ENCODE results near the gene CLCN6.

The CLCN6 gene, protein sequence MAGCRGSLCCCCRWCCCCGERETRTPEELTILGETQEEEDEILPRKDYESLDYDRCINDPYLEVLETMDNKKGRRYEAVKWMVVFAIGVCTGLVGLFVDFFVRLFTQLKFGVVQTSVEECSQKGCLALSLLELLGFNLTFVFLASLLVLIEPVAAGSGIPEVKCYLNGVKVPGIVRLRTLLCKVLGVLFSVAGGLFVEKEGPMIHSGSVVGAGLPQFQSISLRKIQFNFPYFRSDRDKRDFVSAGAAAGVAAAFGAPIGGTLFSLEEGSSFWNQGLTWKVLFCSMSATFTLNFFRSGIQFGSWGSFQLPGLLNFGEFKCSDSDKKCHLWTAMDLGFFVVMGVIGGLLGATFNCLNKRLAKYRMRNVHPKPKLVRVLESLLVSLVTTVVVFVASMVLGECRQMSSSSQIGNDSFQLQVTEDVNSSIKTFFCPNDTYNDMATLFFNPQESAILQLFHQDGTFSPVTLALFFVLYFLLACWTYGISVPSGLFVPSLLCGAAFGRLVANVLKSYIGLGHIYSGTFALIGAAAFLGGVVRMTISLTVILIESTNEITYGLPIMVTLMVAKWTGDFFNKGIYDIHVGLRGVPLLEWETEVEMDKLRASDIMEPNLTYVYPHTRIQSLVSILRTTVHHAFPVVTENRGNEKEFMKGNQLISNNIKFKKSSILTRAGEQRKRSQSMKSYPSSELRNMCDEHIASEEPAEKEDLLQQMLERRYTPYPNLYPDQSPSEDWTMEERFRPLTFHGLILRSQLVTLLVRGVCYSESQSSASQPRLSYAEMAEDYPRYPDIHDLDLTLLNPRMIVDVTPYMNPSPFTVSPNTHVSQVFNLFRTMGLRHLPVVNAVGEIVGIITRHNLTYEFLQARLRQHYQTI

GRCh38 chr1:11805422-11806306 is at the start of gene CLCN6, which contains the start of gene MTHFR:
Gene CLCN6 (plus strand): TSS chr1:11806191. CDS start chr1:11806263, 72 bp downstream.
Gene MTHFR (minus strand): TSS chr1:11805964. CDS start chr1:11803116, 2,848 bp downstream.
- in situ Hi-C loops (cut with MboI; ENCODE audit: low sequenced_read_pairs) = no loop called here

DNA sequence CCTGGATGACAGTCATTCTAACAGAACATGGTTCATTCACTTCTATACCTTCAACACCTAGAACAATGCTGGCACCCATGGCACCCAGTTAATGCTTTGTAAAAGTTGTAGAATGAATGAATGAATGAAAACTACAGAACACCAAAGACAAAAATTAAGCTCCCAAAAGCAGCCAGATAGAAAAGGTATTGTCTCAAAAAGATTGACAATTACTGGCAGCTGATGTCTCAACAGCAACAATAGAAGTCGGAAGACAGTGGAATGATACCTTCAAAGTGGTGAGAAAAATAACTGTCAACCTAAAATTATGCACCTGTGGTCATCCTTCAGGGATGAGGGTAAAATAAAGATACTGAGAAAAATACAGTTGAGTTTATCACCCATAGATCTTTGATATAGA is 48.9 kb upstream of the CLCN6 start:
- in situ Hi-C loops (cut with MboI; ENCODE audit: low sequenced_read_pairs) = no loop called here

DNA sequence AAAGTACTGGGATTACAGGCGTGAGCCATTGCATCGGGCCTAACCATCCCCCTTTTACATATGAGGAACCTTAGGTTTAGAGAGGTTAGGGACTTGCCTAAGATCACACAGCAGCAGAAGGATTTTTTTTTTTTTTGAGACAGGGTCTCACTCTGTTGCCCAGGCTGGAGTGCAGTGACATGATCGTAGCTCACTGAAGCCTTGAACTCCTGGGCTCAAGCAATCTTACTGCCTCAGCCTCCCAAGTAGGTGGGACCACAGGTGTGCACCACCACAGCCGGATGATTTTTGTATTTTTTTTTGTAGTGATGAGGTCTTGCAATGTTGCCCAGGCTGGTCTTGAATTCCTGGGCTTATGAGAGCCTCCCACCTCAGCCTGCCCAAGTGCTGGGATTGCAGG is 46.2 kb upstream of the CLCN6 start:
- in situ Hi-C loops (cut with MboI; ENCODE audit: low sequenced_read_pairs) = no loop called here

DNA sequence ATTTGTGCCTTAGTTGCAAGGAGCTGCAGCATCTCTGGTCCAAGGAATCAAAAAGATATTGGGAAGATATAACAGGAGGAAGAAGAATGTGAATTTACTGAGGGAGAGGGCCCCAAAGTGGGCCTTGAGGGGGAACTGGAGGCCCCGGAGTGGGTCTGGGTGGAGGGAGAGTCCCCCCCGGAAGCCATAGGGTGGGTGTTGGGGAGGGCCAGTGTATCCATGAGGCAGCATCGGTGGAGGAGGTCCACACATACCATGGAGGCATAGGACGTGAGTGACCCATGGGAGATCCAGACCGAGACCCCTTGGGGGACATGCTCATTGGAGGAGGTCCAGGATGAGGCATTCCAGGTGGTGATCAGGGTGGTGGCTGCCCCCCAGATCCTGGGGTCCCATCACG is 44.7 kb upstream of the CLCN6 start:
- in situ Hi-C loops (cut with MboI; ENCODE audit: low sequenced_read_pairs) = no loop called here

DNA sequence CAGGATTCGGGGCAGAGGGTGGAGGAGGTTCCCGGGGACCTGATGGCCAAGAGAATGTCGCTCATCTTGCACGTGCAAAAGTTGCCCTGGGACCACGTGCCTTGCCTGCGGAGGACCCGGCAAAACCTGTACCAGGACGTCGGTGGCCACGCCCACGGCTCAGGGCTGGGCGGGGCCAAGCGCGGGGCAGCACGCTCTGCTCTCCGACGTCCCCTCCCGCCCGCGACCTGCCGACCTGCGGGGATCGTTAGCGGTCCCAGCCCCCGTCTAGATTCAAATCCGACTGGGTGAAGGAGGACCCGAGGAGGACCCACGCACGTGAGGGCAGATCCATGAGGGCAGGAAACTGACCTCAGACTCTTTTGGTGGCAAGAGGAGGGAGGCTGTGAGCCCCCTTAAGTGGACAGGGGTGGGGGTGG is 44.0 kb upstream of the CLCN6 start, which contains the start of gene C1orf167:
TSS of gene C1orf167 (plus strand) at position 206 of the 419 bp plus-strand sequence. CDS start 2,208 bp downstream, outside the sequence.
- in situ Hi-C loops (cut with MboI; ENCODE audit: low sequenced_read_pairs) = no loop called here

DNA sequence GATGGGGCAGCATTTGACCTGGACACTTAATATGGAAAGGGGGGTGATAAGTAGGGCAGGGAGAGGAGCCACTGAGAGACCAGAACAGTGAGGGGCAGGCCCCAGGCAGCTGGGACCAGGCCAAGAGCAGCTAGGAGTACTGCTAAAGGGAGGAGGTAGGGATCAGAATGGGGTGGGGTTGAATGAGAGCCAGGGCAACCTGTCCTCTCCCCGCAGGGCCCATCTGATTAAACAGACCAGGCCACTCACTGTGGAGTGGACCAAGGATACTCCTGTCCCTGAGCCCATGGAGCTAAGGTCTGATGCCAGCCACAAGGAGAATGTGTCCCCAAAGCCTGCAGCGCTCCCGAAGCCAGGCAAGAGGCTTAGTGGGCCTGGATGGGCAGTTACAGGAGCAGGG is 41.9 kb upstream of the CLCN6 start:
- in situ Hi-C loops (cut with MboI; ENCODE audit: low sequenced_read_pairs) = no loop called here

GRCh38 chr1:11764519-11764918 is 41.5 kb upstream of the CLCN6 start:
- in situ Hi-C loops (cut with MboI; ENCODE audit: low sequenced_read_pairs) = no loop called here

DNA sequence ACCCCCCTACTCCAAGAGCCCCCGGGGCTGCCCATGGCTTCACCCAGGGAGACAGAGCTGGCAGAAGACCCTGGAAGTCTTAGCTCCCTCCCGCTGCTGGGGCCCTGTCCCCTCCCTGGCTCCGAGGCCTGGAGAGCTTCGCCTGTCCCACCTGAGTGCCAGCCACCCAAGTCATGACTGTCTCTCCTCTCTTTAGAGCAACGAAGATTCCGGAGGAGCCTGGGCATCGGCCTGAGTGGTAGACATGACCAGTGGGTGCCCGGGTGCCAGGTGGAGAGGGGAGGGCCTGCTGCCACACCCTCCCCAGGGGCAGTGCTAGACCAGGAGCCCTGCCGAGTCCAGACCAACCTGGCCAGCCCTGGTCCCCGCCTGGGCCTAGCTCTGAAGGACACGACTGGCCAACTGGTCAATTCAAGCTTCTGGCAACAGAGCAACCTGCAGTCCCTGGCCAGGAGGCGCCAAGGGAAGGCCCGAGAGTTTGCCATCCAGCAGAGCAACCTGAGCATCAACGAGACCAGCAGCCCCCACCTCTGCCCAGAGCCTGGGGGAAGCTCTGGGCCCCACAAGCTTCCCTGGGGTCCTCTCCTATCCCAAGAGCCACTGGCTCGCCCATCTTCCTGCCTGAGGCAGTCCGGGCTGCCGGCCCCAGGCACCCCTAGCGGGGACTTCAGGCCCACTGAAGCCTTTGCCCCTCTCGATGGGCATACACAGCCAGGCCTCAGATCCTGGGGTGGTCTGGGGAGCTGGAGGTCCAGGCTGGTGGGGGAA is 40.1 kb upstream of the CLCN6 start:
- in situ Hi-C loops (cut with MboI; ENCODE audit: low sequenced_read_pairs) = no loop called here

- in situ Hi-C loops (cut with MboI; ENCODE audit: low sequenced_read_pairs) = no loop called here
Observed at GRCh38 chr1:11766429-11766776, 39.6 kb upstream of the CLCN6 start.

DNA sequence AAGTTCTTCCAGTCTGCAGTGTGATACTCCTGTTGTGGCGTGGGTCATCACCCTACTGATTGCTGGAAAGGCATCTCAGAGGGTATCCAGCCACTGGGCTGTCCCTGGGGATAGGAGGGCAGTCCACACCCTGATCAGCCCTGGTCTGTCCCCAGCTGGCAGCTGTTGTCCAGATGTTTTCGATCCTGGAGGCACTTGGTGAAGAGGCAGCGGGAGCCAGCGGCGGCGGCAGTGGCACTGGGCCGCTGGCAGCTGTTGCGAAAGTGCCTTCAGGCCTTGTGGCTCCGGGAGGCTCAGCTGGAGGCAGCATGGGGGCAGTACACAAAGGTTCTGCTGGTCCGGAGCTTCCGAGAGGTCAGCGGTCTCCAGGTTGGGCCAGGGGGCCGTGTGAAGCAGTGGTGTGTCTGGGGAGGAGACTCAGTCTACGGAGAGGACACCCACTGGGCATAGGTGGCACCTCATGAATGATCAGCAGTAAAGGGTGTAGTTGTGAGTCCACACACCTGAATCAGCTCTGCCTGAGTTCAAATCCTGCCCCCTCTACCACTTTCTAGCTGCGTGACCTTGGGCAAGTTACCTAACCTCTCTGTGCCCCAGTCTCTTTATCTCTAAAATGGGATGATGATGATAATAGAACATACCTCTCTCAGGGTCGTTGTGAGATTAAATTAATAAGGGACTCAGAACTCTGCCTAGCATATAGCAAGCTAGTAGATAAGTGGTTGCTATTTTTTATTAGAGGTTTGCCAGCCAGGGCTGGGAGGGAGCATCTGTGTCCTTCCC is 37.9 kb upstream of the CLCN6 start:
- in situ Hi-C loops (cut with MboI; ENCODE audit: low sequenced_read_pairs) = no loop called here

- in situ Hi-C loops (cut with MboI; ENCODE audit: low sequenced_read_pairs) = no loop called here
Observed at GRCh38 chr1:11768821-11769220, 37.2 kb upstream of the CLCN6 start.

DNA sequence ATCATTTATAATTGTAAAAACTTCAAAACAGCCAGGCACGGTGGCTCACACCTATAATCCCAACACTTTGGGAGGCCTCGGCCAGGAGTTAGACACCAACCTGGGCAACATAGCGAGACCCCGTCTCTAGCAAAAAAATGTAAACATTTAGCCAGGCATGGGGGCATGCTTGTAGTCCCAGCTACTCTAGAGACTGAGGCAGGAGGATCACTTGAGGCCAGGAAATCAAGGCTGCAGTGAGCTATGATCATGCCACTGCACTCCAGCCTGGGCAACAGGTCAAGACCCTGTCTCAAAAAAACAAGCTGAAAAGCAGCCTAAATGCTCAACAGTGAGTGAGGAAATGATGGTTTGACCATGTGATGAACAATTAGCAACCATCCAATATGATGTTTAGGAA is 36.7 kb upstream of the CLCN6 start:
- in situ Hi-C loops (cut with MboI; ENCODE audit: low sequenced_read_pairs) = no loop called here

DNA sequence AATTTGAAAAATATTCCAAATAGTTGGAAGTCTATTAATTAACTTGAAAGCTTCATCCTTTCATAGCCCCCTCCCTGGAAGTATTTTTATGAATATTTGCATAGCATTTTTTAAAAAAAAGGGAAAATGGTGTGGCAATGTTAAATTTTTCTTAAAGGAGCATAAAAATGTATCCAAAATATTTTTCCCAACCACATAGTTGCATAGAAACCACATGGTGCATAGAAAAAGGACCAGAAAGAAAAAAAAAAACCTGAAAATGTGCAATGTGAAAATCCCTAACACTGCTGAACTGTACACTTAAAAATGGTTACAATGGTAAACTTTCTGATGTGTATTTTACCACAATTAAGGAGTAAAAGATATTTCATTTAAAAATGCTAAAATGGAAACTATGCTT is 36.0 kb upstream of the CLCN6 start:
- in situ Hi-C loops (cut with MboI; ENCODE audit: low sequenced_read_pairs) = no loop called here

DNA sequence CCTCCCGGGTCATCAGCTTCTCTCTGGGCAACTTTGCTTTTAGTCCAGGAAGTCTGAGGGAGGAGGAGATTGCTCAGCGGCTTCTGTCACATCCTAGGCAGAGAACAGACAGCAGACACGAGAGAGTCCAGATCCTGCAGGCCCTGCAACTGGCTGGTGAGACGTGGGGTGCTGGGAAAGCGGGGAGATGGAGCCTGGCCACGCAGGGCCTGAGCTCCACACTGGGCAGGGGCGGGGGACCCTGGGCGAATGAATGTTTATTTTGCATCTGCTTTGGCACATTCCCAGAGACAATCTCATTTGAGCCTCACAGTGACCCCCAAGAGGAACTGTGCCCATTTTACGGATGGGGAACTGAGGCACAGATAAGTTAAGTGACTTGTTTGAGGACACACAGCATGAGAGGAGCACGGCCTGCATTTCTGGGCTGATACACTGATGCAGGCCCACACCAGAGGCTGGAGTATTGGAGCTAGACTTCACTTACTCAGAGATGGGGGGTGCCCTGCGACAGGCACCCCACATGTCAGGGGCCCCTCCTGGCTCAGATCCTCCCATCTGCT is 34.4 kb upstream of the CLCN6 start:
- in situ Hi-C loops (cut with MboI; ENCODE audit: low sequenced_read_pairs) = no loop called here

DNA sequence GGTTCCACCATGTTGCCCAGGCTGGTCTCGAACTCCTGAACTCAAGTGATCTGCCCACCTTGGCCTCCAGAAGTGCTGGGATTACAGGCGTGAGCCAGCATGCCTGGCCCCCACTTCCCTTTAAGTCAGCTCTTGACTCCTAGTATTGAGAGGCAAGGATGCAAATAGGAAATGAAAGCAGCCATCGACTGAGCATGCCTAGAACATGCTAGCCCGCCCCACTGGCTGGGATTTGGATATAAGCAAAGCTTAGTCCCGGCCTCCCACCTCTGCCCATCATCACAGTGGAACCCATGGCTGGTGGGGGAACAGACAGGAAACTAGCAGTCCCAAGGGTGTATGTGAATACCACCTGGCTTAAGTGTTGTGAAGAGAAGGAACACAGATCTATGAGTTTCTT is 33.5 kb upstream of the CLCN6 start:
- in situ Hi-C loops (cut with MboI; ENCODE audit: low sequenced_read_pairs) = no loop called here

DNA sequence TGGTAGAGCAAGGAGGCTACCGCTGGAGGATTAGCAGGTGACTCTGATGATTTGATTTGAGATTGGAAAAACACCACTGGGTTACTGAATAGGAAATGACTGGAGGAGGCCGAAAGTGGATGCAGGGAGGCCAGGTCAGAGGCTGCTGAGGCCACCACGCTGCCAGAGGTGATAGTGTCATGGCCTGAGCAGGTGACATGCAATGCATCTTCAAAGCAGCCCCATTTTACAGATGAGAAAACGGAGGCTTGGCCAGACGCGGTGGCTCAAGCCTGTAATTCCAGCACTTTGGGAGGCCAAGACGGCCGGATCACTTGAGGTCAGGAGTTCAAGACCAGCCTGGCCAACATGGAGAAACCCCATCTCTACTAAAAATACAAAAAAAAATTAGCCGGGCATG is 31.2 kb upstream of the CLCN6 start:
- in situ Hi-C loops (cut with MboI; ENCODE audit: low sequenced_read_pairs) = no loop called here

- in situ Hi-C loops (cut with MboI; ENCODE audit: low sequenced_read_pairs) = no loop called here
Observed at GRCh38 chr1:11777658-11778322, 28.2 kb upstream of the CLCN6 start.

GRCh38 chr1:11778336-11778735 is 27.7 kb upstream of the CLCN6 start:
- in situ Hi-C loops (cut with MboI; ENCODE audit: low sequenced_read_pairs) = no loop called here
